Fibroblast of upper back skin (primary cell): ENCODE data around the gene ACP4.
"Not testable (repeated sequence)": the region's sequence is repeated elsewhere in the genome, so short reads cannot be mapped to it uniquely, and the experiment has no call there.

Experiments used
- DNase-seq: peaks from one replicate; pipeline ENCODE4 v3.0.0-alpha.2; 2013

The ACP4 gene

GRCh38 chr19:50777261-50777660 lies 13.0 kb upstream of the ACP4 start:
- DNase-seq: no peak

GRCh38 chr19:50777830-50778303 lies 12.3 kb upstream of the ACP4 start:
- peak; percentile 28 for DNase-seq

- DNase-seq: no peak
Observed at GRCh38 chr19:50778906-50779430, 11.2 kb upstream of the ACP4 start.

GRCh38 chr19:50779504-50780457 lies 10.4 kb upstream of the ACP4 start:
- no peak for DNase-seq

GRCh38 chr19:50780753-50781435 lies 9.3 kb upstream of the ACP4 start:
- DNase-seq: no peak

GRCh38 chr19:50783848-50784152 lies 6.4 kb upstream of the ACP4 start:
- DNase-seq: not testable (repeated sequence)

GRCh38 chr19:50784710-50785109 lies 5.5 kb upstream of the ACP4 start:
- DNase-seq: no peak

GRCh38 chr19:50785329-50785728 lies 4.9 kb upstream of the ACP4 start:
- no peak for DNase-seq

- no peak for DNase-seq
Observed at GRCh38 chr19:50790922-50791467, 780 bp downstream of the ACP4 start.

GRCh38 chr19:50791594-50792271 lies 1.5 kb downstream of the ACP4 start:
- DNase-seq: no peak

- DNase-seq: no peak
Observed at GRCh38 chr19:50792272-50793250, 2.3 kb downstream of the ACP4 start.

- DNase-seq: no peak
Observed at GRCh38 chr19:50793558-50794065, 3.4 kb downstream of the ACP4 start.

GRCh38 chr19:50794074-50794875 lies 4.1 kb downstream of the ACP4 start:
- DNase-seq: no peak

- DNase-seq: no peak
Observed at GRCh38 chr19:50794876-50795663, 4.9 kb downstream of the ACP4 start.

- no peak for DNase-seq
Observed at GRCh38 chr19:50795664-50796073, 5.5 kb downstream of the ACP4 start.

GRCh38 chr19:50796128-50796633 lies 6.0 kb downstream of the ACP4 start:
- DNase-seq: no peak

GRCh38 chr19:50796634-50797428 lies 6.6 kb downstream of the ACP4 start:
- no peak for DNase-seq

- no peak for DNase-seq
Observed at GRCh38 chr19:50797429-50797780, 7.2 kb downstream of the ACP4 start.
